ENCODE measurements around the gene CAMK4.
"Not testable (repeated sequence)": the region's sequence is repeated elsewhere in the genome, so short reads cannot be mapped to it uniquely, and the experiment has no call there.

The CAMK4 gene

GRCh38 chr5:111254613-111255012, 30.4 kb downstream of the CAMK4 start:
- no peak overlapping the region for H3K4me3 ChIP-seq (ENCODE audit: low read depth, low read length)
- TF ChIP-seq CTCF (IDR thresholded peaks at IDR 0.05; ENCODE audit: borderline replicate concordance, insufficient read depth, low read depth, low read length) = no peak

- H3K4me3 ChIP-seq (ENCODE audit: low read depth, low read length) = no peak overlapping the region
Measured at GRCh38 chr5:111255169-111255568, 31.0 kb downstream of the CAMK4 start.

GRCh38 chr5:111256128-111256527, 31.9 kb downstream of the CAMK4 start:
- no peak for TF ChIP-seq CTCF (IDR thresholded peaks at IDR 0.05; ENCODE audit: borderline replicate concordance, insufficient read depth, low read depth, low read length)
- H3K4me3 ChIP-seq (ENCODE audit: low read depth, low read length) = no peak overlapping the region

More at GRCh38 chr5:111255169-111255568, 31.0 kb downstream of the CAMK4 start:
- no peak for TF ChIP-seq CTCF (IDR thresholded peaks at IDR 0.05; ENCODE audit: borderline replicate concordance, insufficient read depth, low read depth, low read length)

- H3K4me3 ChIP-seq (ENCODE audit: low read depth, low read length) = not testable (repeated sequence)
Measured at GRCh38 chr5:111257610-111258009, 33.4 kb downstream of the CAMK4 start.

- H3K4me3 ChIP-seq (ENCODE audit: low read depth, low read length) = no peak overlapping the region
- TF ChIP-seq CTCF (IDR thresholded peaks at IDR 0.05; ENCODE audit: borderline replicate concordance, insufficient read depth, low read depth, low read length) = no peak
Measured at GRCh38 chr5:111259636-111260035, 35.5 kb downstream of the CAMK4 start.

GRCh38 chr5:111261610-111262009, 37.4 kb downstream of the CAMK4 start:
- TF ChIP-seq CTCF (IDR thresholded peaks at IDR 0.05; ENCODE audit: borderline replicate concordance, insufficient read depth, low read depth, low read length) = no peak
- no peak overlapping the region for H3K4me3 ChIP-seq (ENCODE audit: low read depth, low read length)

GRCh38 chr5:111262153-111262552, 38.0 kb downstream of the CAMK4 start:
- no peak for TF ChIP-seq CTCF (IDR thresholded peaks at IDR 0.05; ENCODE audit: borderline replicate concordance, insufficient read depth, low read depth, low read length)
- H3K4me3 ChIP-seq (ENCODE audit: low read depth, low read length) = no peak overlapping the region

- TF ChIP-seq CTCF (IDR thresholded peaks at IDR 0.05; ENCODE audit: borderline replicate concordance, insufficient read depth, low read depth, low read length) = no peak
- H3K4me3 ChIP-seq (ENCODE audit: low read depth, low read length) = no peak overlapping the region
Measured at GRCh38 chr5:111262815-111263214, 38.6 kb downstream of the CAMK4 start.

Measured in GM12875 (cell line).